Osteocyte (in vitro differentiated cells): ENCODE results near the gene HPS1. TPM values are rescaled to one million over a fixed set of nuclear protein-coding genes. Genes with fewer than 3 reads are reported as not detected.
A peak's percentile ranks its signal among the peaks of the same experiment; 100 is the strongest.

Experiments used
- DNase-seq: peaks from one replicate; pipeline ENCODE4 v3.0.0; 2021; ENCODE audit warnings: mixed read lengths; ENCODE audit not compliant: unreplicated experiment; ENCODE audit errors: extremely low spot score
- H3K27ac Mint-ChIP-seq: one replicate; pipeline ENCODE4 v1.8.0; 2021; ENCODE audit warnings: mild to moderate bottlenecking, mixed read lengths; ENCODE audit not compliant: unreplicated experiment
- H3K27me3 Mint-ChIP-seq: one replicate; pipeline ENCODE4 v1.8.0; 2021; ENCODE audit warnings: mixed read lengths; ENCODE audit not compliant: unreplicated experiment
- H3K36me3 Mint-ChIP-seq: one replicate; pipeline ENCODE4 v1.8.0; 2021; ENCODE audit warnings: mixed read lengths; ENCODE audit not compliant: unreplicated experiment
- H3K4me1 Mint-ChIP-seq: one replicate; pipeline ENCODE4 v1.8.0; 2021; ENCODE audit warnings: mixed read lengths; ENCODE audit not compliant: unreplicated experiment
- H3K4me3 Mint-ChIP-seq: one replicate; pipeline ENCODE4 v1.8.0; 2021; ENCODE audit warnings: mild to moderate bottlenecking, moderate library complexity, mixed read lengths; ENCODE audit not compliant: unreplicated experiment
- H3K9me3 Mint-ChIP-seq: one replicate; pipeline ENCODE4 v1.8.0; 2021; ENCODE audit warnings: mixed read lengths; ENCODE audit not compliant: unreplicated experiment
- total RNA-seq: library from RNA; stranded (reverse); gene quantifications from 2 replicates; pipeline ENCODE4 v1.2.1, GENCODE V29; 2021
- TF ChIP-seq, protein P1 (sequence below): fragments of 200-600 bp; sonication (generic); IDR thresholded peaks from 2 replicates; pipeline ENCODE4 v1.5.0; 2021; ENCODE audit warnings: antibody characterized with exemption, mild to moderate bottlenecking, moderate library complexity

HPS1 gene
- total RNA-seq, 1 donor from 2014 or later, result 67.1 TPM

DNA sequence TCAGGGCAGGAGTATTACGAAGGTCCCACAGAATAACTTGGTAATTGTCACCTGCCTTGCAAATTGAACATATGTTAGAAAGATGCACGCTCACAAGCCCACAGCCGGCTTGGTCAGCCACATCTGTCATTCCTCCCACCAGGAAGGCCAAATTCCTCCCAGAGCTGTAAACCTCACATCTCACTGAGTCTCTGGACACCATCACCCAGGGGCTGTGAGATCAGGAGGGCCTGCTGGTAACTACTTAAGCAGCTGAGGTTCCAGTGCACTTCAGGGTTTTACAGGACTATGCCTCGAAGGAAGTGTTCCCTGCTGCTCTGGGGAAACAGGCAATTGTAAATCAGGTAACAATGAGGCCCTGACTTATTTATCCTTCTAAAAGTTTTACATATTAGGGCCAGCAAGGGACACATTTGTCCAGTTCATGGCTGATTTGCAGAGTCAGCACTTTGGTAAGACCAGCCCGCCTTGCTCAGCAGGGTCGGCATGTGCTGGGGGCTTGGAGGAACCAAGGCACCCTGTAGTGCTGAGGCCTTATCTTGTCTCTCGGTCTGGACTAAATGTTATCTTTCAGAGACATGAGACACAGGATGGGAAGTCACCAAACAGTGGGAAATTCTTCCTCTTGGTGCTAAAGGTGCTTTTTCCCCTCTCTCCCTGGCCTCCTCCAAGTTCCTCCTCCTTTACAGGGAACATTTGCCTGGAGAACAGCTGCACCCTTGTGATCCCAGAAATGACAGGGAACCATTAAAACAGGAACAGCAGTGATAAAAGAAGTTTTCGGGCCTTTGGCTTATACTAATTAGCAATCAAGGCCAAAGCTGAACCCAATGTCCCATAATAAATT lies 66.0 kb downstream of the HPS1 start:
- Mint-ChIP-seq H3K9me3 (no peaks in the 10 kb centered on the region), H3K27me3 (no peaks in the 10 kb centered on the region), H3K27ac (no peak overlapping the region), H3K4me3 (no peak overlapping the region), H3K36me3 (no peaks in the 10 kb centered on the region), H3K4me1 (peaks cover 17% of the 10 kb centered on the region)
- no peak for DNase-seq
- TF ChIP-seq, protein P1, sequence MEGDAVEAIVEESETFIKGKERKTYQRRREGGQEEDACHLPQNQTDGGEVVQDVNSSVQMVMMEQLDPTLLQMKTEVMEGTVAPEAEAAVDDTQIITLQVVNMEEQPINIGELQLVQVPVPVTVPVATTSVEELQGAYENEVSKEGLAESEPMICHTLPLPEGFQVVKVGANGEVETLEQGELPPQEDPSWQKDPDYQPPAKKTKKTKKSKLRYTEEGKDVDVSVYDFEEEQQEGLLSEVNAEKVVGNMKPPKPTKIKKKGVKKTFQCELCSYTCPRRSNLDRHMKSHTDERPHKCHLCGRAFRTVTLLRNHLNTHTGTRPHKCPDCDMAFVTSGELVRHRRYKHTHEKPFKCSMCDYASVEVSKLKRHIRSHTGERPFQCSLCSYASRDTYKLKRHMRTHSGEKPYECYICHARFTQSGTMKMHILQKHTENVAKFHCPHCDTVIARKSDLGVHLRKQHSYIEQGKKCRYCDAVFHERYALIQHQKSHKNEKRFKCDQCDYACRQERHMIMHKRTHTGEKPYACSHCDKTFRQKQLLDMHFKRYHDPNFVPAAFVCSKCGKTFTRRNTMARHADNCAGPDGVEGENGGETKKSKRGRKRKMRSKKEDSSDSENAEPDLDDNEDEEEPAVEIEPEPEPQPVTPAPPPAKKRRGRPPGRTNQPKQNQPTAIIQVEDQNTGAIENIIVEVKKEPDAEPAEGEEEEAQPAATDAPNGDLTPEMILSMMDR, result no peak

DNA sequence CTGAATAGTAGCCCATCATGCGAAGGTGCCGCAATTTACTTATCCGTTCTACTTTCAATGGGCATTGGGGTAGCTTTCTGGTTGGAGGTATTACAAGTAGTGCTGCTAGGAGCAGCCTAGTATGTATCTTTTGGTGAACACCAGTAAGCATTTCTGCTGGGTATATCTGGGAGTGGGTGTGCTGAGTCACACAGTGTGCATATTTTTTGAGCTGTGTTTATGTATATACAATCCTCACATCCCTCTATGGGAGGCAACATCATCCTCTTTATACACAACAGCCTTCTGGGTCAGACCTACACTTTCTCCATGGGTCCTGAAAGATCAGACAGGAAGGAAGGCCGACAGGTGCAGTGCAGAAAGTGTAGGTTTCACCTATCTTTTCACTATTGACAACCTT lies 68.0 kb downstream of the HPS1 start:
- DNase-seq, result no peak
- TF ChIP-seq, protein P1, result no peak
- peaks cover 37% of the 10 kb centered on the region for H3K4me1 Mint-ChIP-seq
- no peak overlapping the region for H3K4me3 Mint-ChIP-seq
- no peaks in the 10 kb centered on the region for H3K27me3 Mint-ChIP-seq
- no peaks in the 10 kb centered on the region for H3K36me3 Mint-ChIP-seq
- H3K27ac Mint-ChIP-seq, result no peak overlapping the region
- H3K9me3 Mint-ChIP-seq, result no peaks in the 10 kb centered on the region

DNA sequence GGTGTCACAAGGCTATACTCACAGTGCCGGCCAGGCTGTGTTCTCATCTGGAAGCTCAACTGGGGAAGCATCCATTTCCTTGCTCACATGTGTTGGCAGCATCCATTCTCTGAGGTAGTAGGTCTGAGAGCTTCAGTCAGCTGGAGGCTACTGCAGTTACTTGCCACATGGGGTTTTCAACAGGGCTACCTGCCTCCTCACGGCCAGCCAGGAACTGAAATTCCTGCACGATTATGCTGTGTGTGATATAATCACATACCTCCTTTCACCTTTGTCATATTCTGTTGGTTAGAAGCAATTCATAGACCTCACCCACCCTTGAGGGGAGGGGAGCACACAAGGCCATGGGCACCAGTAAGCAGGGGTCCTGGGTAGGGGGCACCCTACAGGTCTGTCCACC lies 69.2 kb downstream of the HPS1 start:
- no peak for DNase-seq
- TF ChIP-seq, protein P1, result no peak
- Mint-ChIP-seq H3K4me1 (peaks cover 32% of the 10 kb centered on the region), H3K9me3 (no peaks in the 10 kb centered on the region), H3K4me3 (no peak overlapping the region), H3K36me3 (no peaks in the 10 kb centered on the region), H3K27ac (no peak overlapping the region), H3K27me3 (no peaks in the 10 kb centered on the region)

DNA sequence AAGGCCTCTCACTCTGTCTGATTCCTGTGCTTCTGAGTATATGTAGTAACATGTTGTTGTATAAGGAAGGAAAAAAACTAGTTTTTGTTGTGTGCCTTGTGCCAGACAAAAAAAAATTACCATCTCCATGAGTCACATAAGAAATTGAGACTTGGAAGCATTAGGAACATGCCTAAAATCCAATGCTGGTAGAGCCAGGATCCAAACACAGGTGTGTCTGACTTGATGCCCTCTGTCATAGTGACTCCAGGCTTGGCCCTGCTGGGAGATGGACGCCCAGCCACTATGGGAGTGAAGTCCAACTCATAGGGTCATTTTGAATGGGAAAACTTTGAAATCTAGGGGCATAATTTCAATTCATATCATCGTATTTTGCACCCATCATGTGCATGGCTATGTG lies 69.7 kb downstream of the HPS1 start:
- H3K36me3 Mint-ChIP-seq, result no peaks in the 10 kb centered on the region
- H3K4me1 Mint-ChIP-seq, result peaks cover 32% of the 10 kb centered on the region
- TF ChIP-seq, protein P1, result no peak
- no peak overlapping the region for H3K4me3 Mint-ChIP-seq
- H3K27me3 Mint-ChIP-seq, result no peaks in the 10 kb centered on the region
- peak overlapping the region; percentile 38 for H3K27ac Mint-ChIP-seq
- no peaks in the 10 kb centered on the region for H3K9me3 Mint-ChIP-seq
- no peak for DNase-seq

DNA sequence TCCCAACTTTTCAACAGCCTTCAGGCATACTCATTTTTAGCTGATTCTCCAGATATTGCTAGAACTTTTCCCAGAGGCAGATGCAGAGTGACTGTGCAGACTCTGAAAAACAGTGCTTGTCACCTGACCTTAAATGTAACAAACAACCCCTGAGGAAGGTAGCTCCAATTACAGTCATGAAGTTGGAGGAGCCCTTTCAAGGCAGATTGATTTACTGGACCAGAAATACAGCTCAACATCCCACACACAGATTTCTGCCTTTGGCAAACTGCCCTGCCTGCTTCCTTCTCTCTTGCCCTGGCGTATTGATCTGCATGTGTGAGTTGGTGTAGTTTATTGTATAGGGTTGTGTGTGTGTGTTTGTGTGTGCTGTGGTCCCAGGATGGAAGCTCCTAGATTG lies 70.2 kb downstream of the HPS1 start:
- Mint-ChIP-seq H3K27ac (peak overlapping the region; percentile 38), H3K27me3 (no peaks in the 10 kb centered on the region), H3K4me3 (no peak overlapping the region), H3K9me3 (no peaks in the 10 kb centered on the region), H3K36me3 (no peaks in the 10 kb centered on the region), H3K4me1 (peaks cover 32% of the 10 kb centered on the region)
- DNase-seq, result no peak
- TF ChIP-seq, protein P1, result no peak
